GM20000 (cell line): ENCODE results near the gene STK4.

Experiments
- DNase-seq: peaks from one replicate; pipeline ENCODE4 v3.0.0; 2012; ENCODE audit warnings: low spot score
- TF ChIP-seq, protein P1 (sequence below): IDR thresholded peaks from 2 replicates; pipeline ENCODE4 v1.5.1; 2012; ENCODE audit warnings: mild to moderate bottlenecking, control low read depth; ENCODE audit errors: extremely low read depth, missing control alignments

STK4 gene

GRCh38 chr20:45044601-45045000 lies 78.3 kb downstream of the STK4 start:
- TF ChIP-seq, protein P1, sequence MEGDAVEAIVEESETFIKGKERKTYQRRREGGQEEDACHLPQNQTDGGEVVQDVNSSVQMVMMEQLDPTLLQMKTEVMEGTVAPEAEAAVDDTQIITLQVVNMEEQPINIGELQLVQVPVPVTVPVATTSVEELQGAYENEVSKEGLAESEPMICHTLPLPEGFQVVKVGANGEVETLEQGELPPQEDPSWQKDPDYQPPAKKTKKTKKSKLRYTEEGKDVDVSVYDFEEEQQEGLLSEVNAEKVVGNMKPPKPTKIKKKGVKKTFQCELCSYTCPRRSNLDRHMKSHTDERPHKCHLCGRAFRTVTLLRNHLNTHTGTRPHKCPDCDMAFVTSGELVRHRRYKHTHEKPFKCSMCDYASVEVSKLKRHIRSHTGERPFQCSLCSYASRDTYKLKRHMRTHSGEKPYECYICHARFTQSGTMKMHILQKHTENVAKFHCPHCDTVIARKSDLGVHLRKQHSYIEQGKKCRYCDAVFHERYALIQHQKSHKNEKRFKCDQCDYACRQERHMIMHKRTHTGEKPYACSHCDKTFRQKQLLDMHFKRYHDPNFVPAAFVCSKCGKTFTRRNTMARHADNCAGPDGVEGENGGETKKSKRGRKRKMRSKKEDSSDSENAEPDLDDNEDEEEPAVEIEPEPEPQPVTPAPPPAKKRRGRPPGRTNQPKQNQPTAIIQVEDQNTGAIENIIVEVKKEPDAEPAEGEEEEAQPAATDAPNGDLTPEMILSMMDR: no peak

GRCh38 chr20:45047581-45048119 lies 81.3 kb downstream of the STK4 start:
- TF ChIP-seq, protein P1: no peak
- DNase-seq: no peak

More at GRCh38 chr20:45044601-45045000, 78.3 kb downstream of the STK4 start:
- DNase-seq: no peak

DNA sequence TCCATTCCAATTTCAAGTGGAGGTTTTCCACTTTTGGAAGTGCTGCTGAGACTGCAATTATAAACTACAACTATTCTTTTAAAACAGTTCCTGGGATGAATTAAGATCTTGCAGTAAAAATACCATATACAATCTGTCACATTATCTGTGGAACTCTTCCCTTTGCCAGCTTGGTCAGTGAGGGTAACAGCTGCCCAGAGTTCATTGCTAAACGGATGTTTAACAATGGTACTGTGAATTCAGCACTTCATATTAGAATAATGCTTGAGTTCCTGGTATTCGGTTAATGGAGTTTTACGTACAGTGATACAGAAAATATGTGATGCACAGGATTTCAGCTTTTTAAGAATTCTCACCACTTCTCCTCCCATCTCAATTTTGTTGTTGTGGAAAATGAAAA lies 83.1 kb downstream of the STK4 start:
- TF ChIP-seq, protein P1: no peak
- no peak for DNase-seq

- TF ChIP-seq, protein P1: no peak
- DNase-seq: no peak
Measured at GRCh38 chr20:45049904-45050471, 83.7 kb downstream of the STK4 start.

GRCh38 chr20:45051204-45052060 lies 85.1 kb downstream of the STK4 start:
- TF ChIP-seq, protein P1: no peak
- DNase-seq: no peak

GRCh38 chr20:45052698-45053429 lies 86.6 kb downstream of the STK4 start:
- TF ChIP-seq, protein P1: no peak
- DNase-seq: peak; percentile 34
